Measurements from ENCODE around the gene IPO13.

Gene IPO13

DNA sequence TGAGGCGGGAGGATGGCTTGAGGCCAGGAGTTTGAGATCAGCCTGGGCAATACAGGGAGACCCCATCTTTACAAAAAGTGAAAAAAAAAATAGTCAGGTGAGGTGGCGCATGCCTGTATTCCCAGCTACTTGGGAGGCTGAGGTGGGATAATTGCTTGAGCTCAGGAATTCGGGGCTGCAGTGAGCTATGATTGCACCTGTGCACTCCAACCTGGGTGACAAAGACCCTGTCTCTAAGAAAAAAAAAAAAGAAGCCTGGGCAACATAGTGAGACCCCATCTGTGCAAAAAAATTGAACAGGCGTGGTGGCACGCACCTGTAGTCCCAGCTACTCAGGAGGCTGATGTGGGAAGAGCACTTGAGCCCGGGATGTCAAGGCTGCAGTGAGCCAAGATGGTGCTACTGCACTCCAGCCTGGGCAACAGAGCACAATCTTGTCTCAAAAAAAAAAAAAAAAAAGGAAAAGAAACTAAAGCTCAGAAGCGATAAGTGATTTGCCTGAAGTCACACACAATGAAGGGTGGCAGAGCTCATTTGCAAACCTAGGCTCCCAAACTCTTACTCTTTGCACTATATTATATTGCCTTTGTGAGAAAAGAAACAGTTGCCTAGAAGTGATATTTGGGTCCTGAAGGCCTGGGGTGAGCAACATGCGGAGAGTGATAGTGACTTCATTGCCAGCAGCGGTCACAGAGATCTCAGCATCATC lies 46.6 kb downstream of the IPO13 start:
- no peak overlapping the region for H3K27ac ChIP-seq
- TF ChIP-seq, protein P1, sequence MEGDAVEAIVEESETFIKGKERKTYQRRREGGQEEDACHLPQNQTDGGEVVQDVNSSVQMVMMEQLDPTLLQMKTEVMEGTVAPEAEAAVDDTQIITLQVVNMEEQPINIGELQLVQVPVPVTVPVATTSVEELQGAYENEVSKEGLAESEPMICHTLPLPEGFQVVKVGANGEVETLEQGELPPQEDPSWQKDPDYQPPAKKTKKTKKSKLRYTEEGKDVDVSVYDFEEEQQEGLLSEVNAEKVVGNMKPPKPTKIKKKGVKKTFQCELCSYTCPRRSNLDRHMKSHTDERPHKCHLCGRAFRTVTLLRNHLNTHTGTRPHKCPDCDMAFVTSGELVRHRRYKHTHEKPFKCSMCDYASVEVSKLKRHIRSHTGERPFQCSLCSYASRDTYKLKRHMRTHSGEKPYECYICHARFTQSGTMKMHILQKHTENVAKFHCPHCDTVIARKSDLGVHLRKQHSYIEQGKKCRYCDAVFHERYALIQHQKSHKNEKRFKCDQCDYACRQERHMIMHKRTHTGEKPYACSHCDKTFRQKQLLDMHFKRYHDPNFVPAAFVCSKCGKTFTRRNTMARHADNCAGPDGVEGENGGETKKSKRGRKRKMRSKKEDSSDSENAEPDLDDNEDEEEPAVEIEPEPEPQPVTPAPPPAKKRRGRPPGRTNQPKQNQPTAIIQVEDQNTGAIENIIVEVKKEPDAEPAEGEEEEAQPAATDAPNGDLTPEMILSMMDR (conservative IDR thresholded peaks at IDR 0.05), result no peak
- no peak for TF ChIP-seq ZFX (IDR thresholded peaks at IDR 0.05)

DNA sequence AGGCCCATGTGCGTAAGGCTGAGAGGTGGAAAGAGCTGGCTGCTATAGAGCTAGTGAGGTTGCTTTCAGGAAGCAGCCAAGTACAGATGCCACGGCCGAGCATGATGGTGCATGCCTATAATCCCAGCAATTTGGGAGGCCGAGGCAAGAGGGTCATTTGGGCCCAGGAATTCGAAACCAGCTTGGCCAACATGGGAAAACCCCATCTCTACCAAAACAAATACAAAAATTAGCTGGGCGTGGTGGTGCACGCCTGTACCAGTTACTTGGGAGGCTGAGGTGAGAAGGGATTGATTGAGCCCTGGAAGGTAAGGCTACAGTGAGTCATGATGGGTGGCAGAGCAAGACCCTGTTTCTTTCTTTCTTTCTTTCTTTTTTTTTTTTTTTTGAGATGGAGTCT lies 47.3 kb downstream of the IPO13 start:
- no peak for TF ChIP-seq ZFX (IDR thresholded peaks at IDR 0.05)
- TF ChIP-seq, protein P1 (conservative IDR thresholded peaks at IDR 0.05), result no peak
- no peak overlapping the region for H3K27ac ChIP-seq

DNA sequence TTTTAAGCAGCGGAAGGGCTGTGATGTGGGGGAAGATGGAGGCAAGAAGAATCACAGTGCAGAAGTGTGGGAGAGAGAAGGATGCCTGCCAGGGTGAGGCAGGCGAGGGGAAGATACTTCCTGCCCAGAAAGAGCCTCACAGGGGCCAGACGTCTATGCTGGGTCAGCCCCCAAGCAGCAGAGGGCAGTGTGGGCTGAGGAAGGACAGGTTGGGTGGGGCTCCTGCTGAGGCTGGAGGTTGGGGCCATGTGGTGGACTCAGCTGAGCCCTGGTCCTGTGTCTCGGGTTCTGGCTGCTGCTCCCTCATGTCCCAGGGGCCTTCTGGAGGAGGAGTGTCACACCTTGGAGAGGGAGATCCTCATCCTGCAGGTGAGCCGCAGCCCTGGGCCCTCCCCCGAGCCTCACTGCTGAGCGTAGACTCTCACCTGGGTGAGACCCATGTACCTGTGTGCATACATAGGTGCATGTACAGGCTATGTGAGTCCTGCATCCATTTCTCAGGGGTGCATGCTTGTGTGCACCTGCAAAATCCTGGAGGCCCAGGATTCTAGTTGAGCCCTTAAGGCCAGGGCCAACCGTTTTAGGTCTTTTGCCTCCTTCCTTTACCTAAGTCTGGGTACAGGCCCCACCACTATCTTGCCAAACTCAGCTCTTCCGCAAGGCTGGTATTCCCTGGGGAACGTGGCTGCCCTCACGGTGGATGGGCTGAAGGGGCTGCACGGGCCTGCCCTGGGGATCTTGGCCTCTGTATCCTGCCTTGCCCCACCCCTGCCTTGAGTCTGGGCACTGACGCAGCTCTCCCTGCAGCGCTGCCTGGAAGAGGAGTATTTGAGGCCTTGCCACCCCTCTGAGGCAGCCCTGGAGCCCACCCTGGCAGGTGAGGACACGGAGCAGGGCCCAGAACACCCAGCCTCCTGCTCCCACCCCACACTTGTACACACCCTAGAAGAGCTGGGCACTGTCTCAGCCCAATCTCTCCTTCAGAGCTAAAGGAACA lies 48.3 kb downstream of the IPO13 start:
- TF ChIP-seq, protein P1 (conservative IDR thresholded peaks at IDR 0.05), result no peak; the same call in 1 of the 2 replicates
- no peak for TF ChIP-seq ZFX (IDR thresholded peaks at IDR 0.05)
- H3K27ac ChIP-seq, result no peak overlapping the region

DNA sequence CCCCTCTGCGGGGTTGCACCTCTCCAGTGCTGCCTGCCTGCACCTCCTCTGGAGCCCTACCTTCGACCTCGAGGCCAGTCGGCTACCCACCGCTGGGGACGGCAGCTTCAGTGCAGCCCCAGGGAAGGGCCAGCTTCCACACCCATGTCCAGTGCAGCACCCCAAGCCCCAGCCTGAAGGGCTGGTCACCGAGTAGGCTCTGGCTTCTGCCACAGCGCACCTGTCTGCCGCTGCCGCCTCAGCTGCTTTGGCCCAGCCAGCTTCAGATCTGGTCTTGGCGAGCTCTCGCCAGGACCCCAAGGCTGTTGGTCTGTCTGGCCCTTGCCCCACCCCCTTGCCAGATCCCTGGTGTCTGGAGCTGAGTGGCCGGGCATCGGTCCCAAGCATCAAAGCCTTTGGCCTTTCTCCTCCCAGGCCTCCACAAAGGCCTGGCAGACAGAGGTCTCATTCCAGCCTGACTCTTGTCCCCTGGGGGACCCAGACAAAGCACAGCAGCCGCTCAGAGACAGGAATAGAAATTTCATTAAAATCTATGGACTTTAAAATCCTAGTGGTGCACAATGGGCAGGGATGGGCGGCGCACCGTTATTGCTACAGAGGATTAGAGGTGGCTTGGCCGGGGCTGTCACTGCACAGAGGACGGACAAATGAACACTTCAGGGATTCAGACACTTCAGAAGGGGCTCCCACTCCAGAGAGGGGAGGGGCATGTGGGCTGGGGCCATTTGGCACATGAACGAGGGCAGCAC lies 49.4 kb downstream of the IPO13 start:
- TF ChIP-seq ZFX (IDR thresholded peaks at IDR 0.05), result no peak
- TF ChIP-seq, protein P1 (conservative IDR thresholded peaks at IDR 0.05), result no peak
- H3K27ac ChIP-seq, result no peak overlapping the region

DNA sequence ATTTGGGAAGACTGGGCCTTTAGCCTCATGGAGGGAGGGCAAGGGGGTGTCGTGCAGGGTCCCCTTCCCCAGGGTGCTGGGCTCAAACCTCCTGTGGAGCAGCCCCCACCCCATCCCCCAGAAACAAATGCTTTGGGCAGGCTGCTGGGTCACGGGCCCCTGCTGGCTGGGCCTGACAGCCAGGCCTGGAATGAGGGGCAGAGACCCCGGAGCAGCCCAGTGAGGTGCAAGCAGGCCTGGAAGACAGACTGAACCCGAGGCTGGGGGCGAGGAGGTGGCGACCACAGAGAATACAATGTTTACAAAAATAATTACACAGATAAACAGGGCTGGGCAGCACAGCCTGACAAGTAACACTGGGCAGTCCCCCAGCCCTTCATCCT lies 50.0 kb downstream of the IPO13 start:
- TF ChIP-seq, protein P1 (conservative IDR thresholded peaks at IDR 0.05), result no peak
- no peak for TF ChIP-seq ZFX (IDR thresholded peaks at IDR 0.05)
- no peak overlapping the region for H3K27ac ChIP-seq

DNA sequence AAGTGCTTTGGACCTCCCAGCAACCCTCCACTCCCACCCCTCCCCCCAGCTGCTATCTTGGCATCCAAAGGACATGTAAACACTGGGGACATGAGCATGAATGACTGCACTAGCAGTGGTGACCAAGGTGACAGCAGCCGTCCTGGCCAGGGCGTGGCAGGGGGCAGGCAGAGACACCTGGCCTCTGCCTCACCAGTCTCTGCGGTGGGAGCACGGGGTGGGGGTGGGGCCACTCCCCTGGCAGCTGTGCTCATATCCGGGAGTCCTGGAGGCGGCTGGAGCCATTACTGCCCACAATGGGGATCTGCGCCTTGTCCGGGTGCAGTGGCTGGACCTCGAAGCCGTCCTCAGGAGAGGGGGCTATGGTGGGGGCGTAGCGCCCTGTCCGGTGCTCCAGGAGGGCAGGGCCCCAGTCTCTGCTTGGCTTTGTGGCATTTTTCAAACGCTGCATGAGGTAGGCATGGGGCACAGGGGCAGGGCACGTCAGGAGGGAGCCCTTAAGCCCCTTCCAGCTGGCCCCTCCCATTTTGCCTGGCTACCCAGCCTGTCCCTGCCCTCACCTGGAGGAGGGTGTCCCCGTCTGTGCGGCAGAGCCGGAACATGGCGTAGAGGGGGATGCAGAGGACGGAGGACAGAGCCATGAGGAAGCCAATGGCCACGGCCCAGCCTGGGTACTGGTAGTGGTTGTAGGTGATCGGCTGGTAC lies 50.7 kb downstream of the IPO13 start:
- TF ChIP-seq, protein P1 (conservative IDR thresholded peaks at IDR 0.05), result no peak
- TF ChIP-seq ZFX (IDR thresholded peaks at IDR 0.05), result no peak
- no peak overlapping the region for H3K27ac ChIP-seq

Measured in C4-2B (cell line).